K562 (cell line): Measurements from ENCODE around the gene MTHFSD. TPM values are rescaled to one million over a fixed set of nuclear protein-coding genes. Genes with fewer than 3 reads are reported as not detected.

Experiments
- ATAC-seq: fragments of 200-7000 bp; cut with Tn5 transposase; 3 replicates; pipeline ENCODE4 v1.9.1; 2020; ENCODE audit warnings: moderate library complexity
- BruUV-seq: library from RNA; stranded (reverse); fragments of 400-500 nt; replicated peaks from 2 replicates; lab custom pipeline; 2021; lab: Mats Ljungman, UMichigan
- CTCF ChIA-PET: fragments of 300-600 bp; formaldehyde crosslinking; extraction: SDS; loops from one replicate; lab custom pipeline; 2021; ENCODE audit warnings: low intra/inter-chr PET ratio; lab: Yijun Ruan, JAX
- POLR2A ChIA-PET: fragments of 300-600, 350-650 bp; sonication (Branson Sonifier 250); formaldehyde crosslinking; extraction: SDS; loops from one replicate; lab custom pipeline; 2021; ENCODE audit warnings: antibody characterized with exemption, inconsistent platforms; lab: Yijun Ruan, JAX
- DNase-seq, 4 experiments: peaks; one replicate each; pipeline versions ENCODE4 v3.0.0 to v3.0.0-alpha.2; 2011 to 2018; ENCODE audit warnings: low spot score in 3 of 4, mixed read lengths in 3 of 4; ENCODE audit errors: extremely low read depth in 1 of 4
- FAIRE-seq: peaks from 2 replicates; lab custom pipeline; 2011; peaks lifted over from hg19 to GRCh38; lab: Jason Lieb, UNC
- H2AFZ ChIP-seq: 2 replicates; pipeline ENCODE4 v1.6.0; 2011; ENCODE audit warnings: low read depth, low read length, control low read depth, inconsistent platforms
- H3K27ac ChIP-seq: fragments of 200-600 bp; 3 replicates; pipeline ENCODE4 v1.8.0; 2011; ENCODE audit warnings: low read depth, mild to moderate bottlenecking, control low read depth, inconsistent platforms, low read length, moderate library complexity, mixed read lengths; ENCODE audit errors: extremely low read depth
- H3K27me3 ChIP-seq, 2 experiments: fragments of 300-600 bp in 1 of 2; 2 replicates in 1 of 2; 3 replicates in 1 of 2; pipeline versions ENCODE4 v1.6.0 to v1.8.0; 2011; ENCODE audit warnings: inconsistent platforms in 2 of 2, low read length in 2 of 2, mild to moderate bottlenecking in 1 of 2, mixed read lengths in 1 of 2, moderate library complexity in 1 of 2; ENCODE audit not compliant: control insufficient read depth in 2 of 2, insufficient read depth in 2 of 2
- H3K36me3 ChIP-seq: fragments of 300-600 bp; 3 replicates; pipeline ENCODE4 v1.8.0; 2011; ENCODE audit warnings: mild to moderate bottlenecking, low read length, inconsistent platforms; ENCODE audit not compliant: control insufficient read depth, insufficient read depth
- H3K4me1 ChIP-seq, 2 experiments: fragments of 200-600 bp in 1 of 2; replicated peaks in 1 of 2; 2 replicates in 1 of 2; 3 replicates in 1 of 2; pipeline versions ENCODE4 v1.5.1 to v1.8.0; 2011; ENCODE audit warnings: inconsistent platforms in 2 of 2, low read length in 2 of 2, mild to moderate bottlenecking in 1 of 2, mixed read lengths in 1 of 2, moderate library complexity in 1 of 2; ENCODE audit not compliant: control insufficient read depth in 2 of 2, insufficient read depth in 2 of 2
- H3K4me2 ChIP-seq: 2 replicates; pipeline ENCODE4 v1.6.1; 2011; ENCODE audit warnings: low read length, control low read depth, inconsistent platforms, mixed read lengths; ENCODE audit not compliant: insufficient read depth
- H3K4me3 ChIP-seq: fragments of 200-600 bp; sonication (generic), shearing (Covaris generic); 2 replicates; pipeline ENCODE4 v1.5.1; 2016; ENCODE audit warnings: control low read depth, inconsistent platforms
- H3K79me2 ChIP-seq: fragments of 200-600 bp; 3 replicates; pipeline ENCODE4 v1.8.0; 2011; ENCODE audit warnings: low read length, inconsistent platforms; ENCODE audit not compliant: control insufficient read depth, insufficient read depth
- H3K9ac ChIP-seq, 2 experiments: 2 replicates each; pipeline versions ENCODE4 v1.6.0 to v1.6.1; 2011; ENCODE audit warnings: low read depth in 2 of 2, low read length in 2 of 2, control low read depth in 1 of 2, inconsistent platforms in 1 of 2, mild to moderate bottlenecking in 1 of 2, mixed read lengths in 1 of 2; ENCODE audit not compliant: insufficient read depth in 1 of 2
- H3K9me1 ChIP-seq: one replicate; pipeline ENCODE4 v1.6.0; 2011; ENCODE audit warnings: inconsistent platforms, mild to moderate bottlenecking, low read length, moderate library complexity; ENCODE audit not compliant: control insufficient read depth, insufficient read depth
- H3K9me3 ChIP-seq: replicated peaks from 2 replicates; pipeline ENCODE4 v1.5.1; 2011; ENCODE audit warnings: low read depth, low read length, inconsistent platforms; ENCODE audit not compliant: control insufficient read depth, insufficient read depth
- H4K20me1 ChIP-seq: replicated peaks from 2 replicates; pipeline ENCODE4 v1.6.1; 2011; ENCODE audit warnings: low read length, inconsistent platforms, mixed read lengths; ENCODE audit not compliant: control insufficient read depth, insufficient read depth
- CTBP1 ChIP-seq: fragments of 450-650 bp; IDR thresholded peaks from 2 replicates; pipeline ENCODE4 v1.6.1; 2016; ENCODE audit warnings: borderline replicate concordance
- NFYB ChIP-seq: IDR thresholded peaks from 2 replicates; pipeline ENCODE4 v1.6.1; 2011; ENCODE audit warnings: mild to moderate bottlenecking, moderate library complexity; ENCODE audit not compliant: insufficient read length; ENCODE audit errors: extremely low read depth
- NR2C1 ChIP-seq, 2 experiments: fragments of 450-650 bp; IDR thresholded peaks; 2 replicates each; pipeline ENCODE4 v1.6.1; 2017; ENCODE audit warnings: mild to moderate bottlenecking in 2 of 2, antibody characterized with exemption in 1 of 2, inconsistent platforms in 1 of 2, missing compliant biosample characterization in 1 of 2, missing genetic modification characterization in 1 of 2
- NR2C2 ChIP-seq, 2 experiments: fragments of 200-800 bp in 1 of 2; sonication (Bioruptor generic) in 1 of 2; sonication (generic) in 1 of 2; formaldehyde crosslinking in 1 of 2; IDR thresholded peaks; 2 replicates each; pipeline versions ENCODE4 v1.6.1 to v1.8.0; 2016 to 2022; ENCODE audit warnings: mild to moderate bottlenecking in 1 of 2, missing compliant biosample characterization in 1 of 2, missing genetic modification characterization in 1 of 2, missing genetic modification reagents in 1 of 2
- TAF15 ChIP-seq: fragments of 200-400 bp; formaldehyde crosslinking; IDR thresholded peaks from 2 replicates; pipeline ENCODE4 v1.6.1; 2017; ENCODE audit warnings: mild to moderate bottlenecking, low read depth, low read length, moderate library complexity
- WGBS: fragments of 100-300 bp; shearing (Covaris generic); methylation state at CpG from one replicate; pipeline ENCODE4 v1.1.6; 2016; ENCODE audit warnings: low coverage, mixed read lengths; ENCODE audit not compliant: insufficient coverage; ENCODE audit errors: missing lambda C conversion rate; 5-methylcytosine and 5-hydroxymethylcytosine counted together
- in situ Hi-C: fragments of 300-500 bp; cut with MboI; formaldehyde crosslinking; loops from 4 replicates; pipeline ENCODE4 v1.15.0; 2018; ENCODE audit warnings: inconsistent platforms, mixed read lengths
- intact Hi-C: fragments of 100-400 bp; cut with micrococcal nuclease; formaldehyde crosslinking; loops from 2 replicates; pipeline ENCODE4 v1.14.2; 2022
- polyA plus RNA-seq, 8 experiments: library from polyadenylated mRNA; depleted of rRNA in 4 of 8; stranded (reverse) in 5 of 8; unstranded in 3 of 8; fragments of >200 nt; fragmentation: Nextera tagmentation in 2 of 8; fragmentation: Illumina TruSeq in 1 of 8; extraction: Ambion mirVana in 2 of 8; extraction: Trizol in 1 of 8; gene quantifications; 2 replicates each; pipeline versions ENCODE4 v1.2.1 to v1.2.3, GENCODE V29; 2011 to 2014; ENCODE audit warnings: inconsistent platforms in 1 of 8, missing spikeins in 1 of 8
- total RNA-seq, 7 experiments: library from RNA; depleted of rRNA in 6 of 7; stranded (reverse); fragments of >200 nt in 6 of 7; fragmentation: Illumina TruSeq in 2 of 7; extraction: Trizol in 2 of 7; gene quantifications; 2 replicates each; pipeline versions ENCODE4 v1.2.1 to v1.2.3, GENCODE V29; 2011 to 2021; ENCODE audit warnings: low replicate concordance in 1 of 7
- TF ChIP-seq, protein P1 (sequence below): sonication (generic); formaldehyde crosslinking; IDR thresholded peaks from 2 replicates; pipeline ENCODE4 v1.8.1; 2023; ENCODE audit warnings: mild to moderate bottlenecking, missing genetic modification reagents
- TF ChIP-seq, protein P2 (sequence below), 2 experiments: fragments of 450-650 bp in 1 of 2; sonication (generic) in 1 of 2; formaldehyde crosslinking in 1 of 2; IDR thresholded peaks; 2 replicates each; pipeline versions ENCODE4 v1.7.1 to v1.9.0; 2016 to 2022; ENCODE audit warnings: inconsistent platforms in 1 of 2, mild to moderate bottlenecking in 1 of 2, missing genetic modification reagents in 1 of 2

MTHFSD gene
- total and polyA plus RNA-seq, 9 of the 15 experiments (the other 6 are each of a cell fraction or from before 2014, with no cell fraction given) = 3.2 to 20.2 (median 12.0) TPM

DNA sequence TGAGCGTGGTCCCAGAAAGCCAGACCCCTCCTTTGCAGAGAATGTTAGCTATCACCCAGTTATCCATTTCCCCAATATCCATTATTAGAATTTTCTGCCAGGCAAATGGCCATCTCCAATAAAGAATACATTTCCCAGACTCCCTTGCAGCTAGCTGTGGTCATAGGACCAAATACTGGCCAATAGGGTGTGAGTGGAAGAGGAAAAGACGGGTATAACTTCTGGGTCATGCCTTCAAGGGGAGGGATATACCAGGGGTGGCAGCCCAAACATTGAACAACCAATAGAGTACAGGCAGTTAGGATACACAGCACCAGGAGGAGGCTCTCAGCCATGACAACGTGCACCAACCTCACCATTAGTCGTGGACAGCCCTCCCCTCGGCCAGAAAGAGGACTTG is 70.8 kb downstream of the MTHFSD start:
- Histone ChIP-seq H3K27ac (no peak overlapping the region), H3K79me2 (no peaks in the 10 kb centered on the region), H2AFZ (no peak overlapping the region)
- no peak for DNase-seq
- TF ChIP-seq CTBP1 = no peak
- TF ChIP-seq NR2C1 (IDR thresholded peaks at IDR 0.05) = peak; percentile 63
- peak; percentile 75 for TF ChIP-seq NR2C1 (tag; IDR thresholded peaks at IDR 0.05)
- TF ChIP-seq, protein P1, sequence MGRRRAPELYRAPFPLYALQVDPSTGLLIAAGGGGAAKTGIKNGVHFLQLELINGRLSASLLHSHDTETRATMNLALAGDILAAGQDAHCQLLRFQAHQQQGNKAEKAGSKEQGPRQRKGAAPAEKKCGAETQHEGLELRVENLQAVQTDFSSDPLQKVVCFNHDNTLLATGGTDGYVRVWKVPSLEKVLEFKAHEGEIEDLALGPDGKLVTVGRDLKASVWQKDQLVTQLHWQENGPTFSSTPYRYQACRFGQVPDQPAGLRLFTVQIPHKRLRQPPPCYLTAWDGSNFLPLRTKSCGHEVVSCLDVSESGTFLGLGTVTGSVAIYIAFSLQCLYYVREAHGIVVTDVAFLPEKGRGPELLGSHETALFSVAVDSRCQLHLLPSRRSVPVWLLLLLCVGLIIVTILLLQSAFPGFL (CRISPR knock-in tag) = no peak
- TF ChIP-seq TAF15 = no peak
- peak; percentile 11 for TF ChIP-seq NFYB
- TF ChIP-seq, protein P2, sequence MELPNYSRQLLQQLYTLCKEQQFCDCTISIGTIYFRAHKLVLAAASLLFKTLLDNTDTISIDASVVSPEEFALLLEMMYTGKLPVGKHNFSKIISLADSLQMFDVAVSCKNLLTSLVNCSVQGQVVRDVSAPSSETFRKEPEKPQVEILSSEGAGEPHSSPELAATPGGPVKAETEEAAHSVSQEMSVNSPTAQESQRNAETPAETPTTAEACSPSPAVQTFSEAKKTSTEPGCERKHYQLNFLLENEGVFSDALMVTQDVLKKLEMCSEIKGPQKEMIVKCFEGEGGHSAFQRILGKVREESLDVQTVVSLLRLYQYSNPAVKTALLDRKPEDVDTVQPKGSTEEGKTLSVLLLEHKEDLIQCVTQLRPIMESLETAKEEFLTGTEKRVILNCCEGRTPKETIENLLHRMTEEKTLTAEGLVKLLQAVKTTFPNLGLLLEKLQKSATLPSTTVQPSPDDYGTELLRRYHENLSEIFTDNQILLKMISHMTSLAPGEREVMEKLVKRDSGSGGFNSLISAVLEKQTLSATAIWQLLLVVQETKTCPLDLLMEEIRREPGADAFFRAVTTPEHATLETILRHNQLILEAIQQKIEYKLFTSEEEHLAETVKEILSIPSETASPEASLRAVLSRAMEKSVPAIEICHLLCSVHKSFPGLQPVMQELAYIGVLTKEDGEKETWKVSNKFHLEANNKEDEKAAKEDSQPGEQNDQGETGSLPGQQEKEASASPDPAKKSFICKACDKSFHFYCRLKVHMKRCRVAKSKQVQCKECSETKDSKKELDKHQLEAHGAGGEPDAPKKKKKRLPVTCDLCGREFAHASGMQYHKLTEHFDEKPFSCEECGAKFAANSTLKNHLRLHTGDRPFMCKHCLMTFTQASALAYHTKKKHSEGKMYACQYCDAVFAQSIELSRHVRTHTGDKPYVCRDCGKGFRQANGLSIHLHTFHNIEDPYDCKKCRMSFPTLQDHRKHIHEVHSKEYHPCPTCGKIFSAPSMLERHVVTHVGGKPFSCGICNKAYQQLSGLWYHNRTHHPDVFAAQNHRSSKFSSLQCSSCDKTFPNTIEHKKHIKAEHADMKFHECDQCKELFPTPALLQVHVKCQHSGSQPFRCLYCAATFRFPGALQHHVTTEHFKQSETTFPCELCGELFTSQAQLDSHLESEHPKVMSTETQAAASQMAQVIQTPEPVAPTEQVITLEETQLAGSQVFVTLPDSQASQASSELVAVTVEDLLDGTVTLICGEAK (IDR thresholded peaks at IDR 0.05) = peak; percentile 34; the same call in 1 of the 2 replicates
- TF ChIP-seq, protein P2 (CRISPR knock-in tag; IDR thresholded peaks at IDR 0.05) = no peak
- no peak for TF ChIP-seq NR2C2 (CRISPR knock-in tag; IDR thresholded peaks at IDR 0.05)
- TF ChIP-seq NR2C2 (tag; IDR thresholded peaks at IDR 0.05) = peak; percentile 44; the same call in 1 of the 2 replicates
- TF ChIP-seq, all 486 proteins: peak for 4
- Histone ChIP-seq H3K4me1 (no peaks in the 10 kb centered on the region), H3K4me2 (no peak overlapping the region), H4K20me1 (no peaks in the 10 kb centered on the region), H3K27me3 (peaks cover 5 to 33% of the 10 kb centered on the region in 2 experiments; a peak in 2 of 5 replicates), H3K9me3 (no peaks in the 10 kb centered on the region), H3K36me3 (no peaks in the 10 kb centered on the region), H3K9ac (no peak overlapping the region), H3K4me3 (no peak overlapping the region), H3K9me1 (no peaks in the 10 kb centered on the region)
- FAIRE-seq (no peak), ATAC-seq (no peak)
- POLR2A ChIA-PET = interaction anchor here (0.9 kb wide), 1 partner anchor 17 kb away, joined by 3 read pairs; no protein-coding TSS in a partner anchor
- intact Hi-C loops = no loop called here
- CTCF ChIA-PET = no interaction called here
- 0% methylated on average over 5 of the region's 5 CpGs for WGBS
- no TSS peak for BruUV-seq
- in situ Hi-C loops = no loop called here
